ENCODE data around the gene ZCCHC7. TPM values are rescaled to one million over a fixed set of nuclear protein-coding genes. Genes with fewer than 3 reads are reported as not detected.

Gene ZCCHC7
- total and polyA plus RNA-seq, 9 of the 15 experiments (the other 6 are each of a cell fraction or from before 2014, with no cell fraction given) = 34.1 to 68.9 (median 48.8) TPM

DNA sequence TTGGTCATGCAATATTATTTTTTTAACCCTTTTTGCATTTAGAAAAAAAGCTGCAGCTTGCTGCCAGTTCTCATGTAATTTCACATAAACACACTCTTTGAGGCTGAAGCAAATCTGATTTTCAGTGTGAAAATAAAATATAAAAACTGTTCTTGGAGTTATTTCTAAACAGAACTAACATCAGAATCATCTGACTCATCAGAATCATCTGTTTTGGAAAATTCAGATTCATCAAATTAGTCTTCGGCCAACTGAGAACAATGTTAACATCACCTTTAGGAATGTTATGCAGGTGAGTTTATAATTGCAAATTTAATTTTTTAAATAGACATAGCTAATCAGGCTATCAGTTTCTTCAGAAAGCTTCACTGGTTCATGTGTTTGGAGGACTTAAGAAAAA lies 45.3 kb downstream of the ZCCHC7 start:
- 100% methylated on average over 1 of the region's 1 CpG for WGBS (ENCODE audit: insufficient coverage, low coverage, missing lambda C conversion rate)
- peaks cover 48% of the 10 kb centered on the region for H3K36me3 ChIP-seq (ENCODE audit: control insufficient read depth, insufficient read depth, low read length)
- H3K4me3 ChIP-seq = no peak overlapping the region
- no peak overlapping the region for H3K9ac ChIP-seq (ENCODE audit: insufficient read depth in 1 of 2, low read depth in 2 of 2, low read length in 2 of 2)
- H3K9me1 ChIP-seq (ENCODE audit: control insufficient read depth, insufficient read depth, low read length) = no peaks in the 10 kb centered on the region
- H3K27ac ChIP-seq (ENCODE audit: extremely low read depth, low read depth, low read length) = no peak overlapping the region
- H2AFZ ChIP-seq (ENCODE audit: low read depth, low read length) = no peak overlapping the region
- DNase-seq (ENCODE audit: extremely low read depth in 1 of 4, low spot score in 3 of 4) = no peak
- no peak for ATAC-seq
- no peaks in the 10 kb centered on the region for H3K9me3 ChIP-seq (replicated peaks; ENCODE audit: control insufficient read depth, insufficient read depth, low read depth, low read length)
- intact Hi-C loops (cut with micrococcal nuclease) (no loop called here), in situ Hi-C loops (cut with MboI) (no loop called here)
- H3K27me3 ChIP-seq (ENCODE audit: control insufficient read depth in 2 of 2, insufficient read depth in 2 of 2, low read length in 2 of 2) = no peaks in the 10 kb centered on the region
- BruUV-seq (replicated peaks) = no TSS peak
- TF ChIP-seq C11orf30 (IDR thresholded peaks at IDR 0.05; ENCODE audit: low read depth) (peak; percentile 49; the same call in 1 of the 2 replicates), MAFG (tag; conservative IDR thresholded peaks at IDR 0.05) (0 out of 2 replicates have a peak, but pooled peaks have one; percentile 25), ZNF316 (IDR thresholded peaks at IDR 0.05) (peak; percentile 72)
- TF ChIP-seq, protein P1, sequence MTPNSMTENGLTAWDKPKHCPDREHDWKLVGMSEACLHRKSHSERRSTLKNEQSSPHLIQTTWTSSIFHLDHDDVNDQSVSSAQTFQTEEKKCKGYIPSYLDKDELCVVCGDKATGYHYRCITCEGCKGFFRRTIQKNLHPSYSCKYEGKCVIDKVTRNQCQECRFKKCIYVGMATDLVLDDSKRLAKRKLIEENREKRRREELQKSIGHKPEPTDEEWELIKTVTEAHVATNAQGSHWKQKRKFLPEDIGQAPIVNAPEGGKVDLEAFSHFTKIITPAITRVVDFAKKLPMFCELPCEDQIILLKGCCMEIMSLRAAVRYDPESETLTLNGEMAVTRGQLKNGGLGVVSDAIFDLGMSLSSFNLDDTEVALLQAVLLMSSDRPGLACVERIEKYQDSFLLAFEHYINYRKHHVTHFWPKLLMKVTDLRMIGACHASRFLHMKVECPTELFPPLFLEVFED (CRISPR knock-in tag; conservative IDR thresholded peaks at IDR 0.05) = no peak
- FAIRE-seq = no peak
- H3K4me2 ChIP-seq (ENCODE audit: insufficient read depth, low read length) = no peak overlapping the region
- no peaks in the 10 kb centered on the region for H3K4me1 ChIP-seq (replicated peaks in 1 of 2; ENCODE audit: control insufficient read depth in 2 of 2, insufficient read depth in 2 of 2, low read length in 2 of 2)
- CTCF ChIA-PET (ENCODE audit: low intra/inter-chr PET ratio) = no interaction called here
- POLR2A ChIA-PET = interaction anchor here (1.2 to 1.4 kb wide), 2 partner anchors 9 to 14 kb away, joined by 3 to 4 read pairs; no protein-coding TSS in a partner anchor
- H3K79me2 ChIP-seq (ENCODE audit: control insufficient read depth, insufficient read depth, low read length) = peaks cover 48% of the 10 kb centered on the region
- no peaks in the 10 kb centered on the region for H4K20me1 ChIP-seq (replicated peaks; ENCODE audit: control insufficient read depth, insufficient read depth, low read length)

DNA sequence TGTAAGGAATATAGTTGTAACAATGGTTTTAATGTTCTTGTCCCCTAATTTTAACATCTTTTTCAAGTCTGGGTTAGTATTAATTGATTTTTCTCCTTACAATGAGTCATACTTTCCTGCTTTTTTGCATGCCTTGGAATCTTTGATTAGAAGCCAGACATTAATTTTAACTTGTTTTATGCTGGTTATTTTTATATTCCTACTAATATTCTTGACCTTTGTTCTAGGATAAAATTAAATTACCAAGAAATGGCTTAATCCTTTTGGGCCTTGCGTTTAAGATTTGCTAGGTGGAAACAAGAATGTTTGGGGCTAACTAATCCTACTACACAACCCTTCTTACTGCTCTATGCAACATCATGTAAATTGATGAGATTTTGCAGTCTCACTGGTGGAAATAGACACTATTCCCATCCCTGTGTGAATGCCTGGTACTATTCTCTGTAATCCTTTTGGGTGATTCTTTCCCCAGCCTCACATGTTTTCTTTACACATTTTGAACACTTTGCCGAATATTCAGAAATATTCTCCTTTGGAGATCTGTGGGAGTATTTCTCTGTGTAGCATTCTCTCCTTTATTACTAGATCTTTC lies 47.2 kb downstream of the ZCCHC7 start:
- peaks cover 67% of the 10 kb centered on the region for H3K79me2 ChIP-seq (ENCODE audit: control insufficient read depth, insufficient read depth, low read length)
- TF ChIP-seq NR2C1 (IDR thresholded peaks at IDR 0.05) (no peak), NR2C1 (tag; IDR thresholded peaks at IDR 0.05) (no peak)
- TF ChIP-seq, protein P2, sequence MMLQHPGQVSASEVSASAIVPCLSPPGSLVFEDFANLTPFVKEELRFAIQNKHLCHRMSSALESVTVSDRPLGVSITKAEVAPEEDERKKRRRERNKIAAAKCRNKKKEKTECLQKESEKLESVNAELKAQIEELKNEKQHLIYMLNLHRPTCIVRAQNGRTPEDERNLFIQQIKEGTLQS (IDR thresholded peaks at IDR 0.05) = peak; percentile 25; the same call in 1 of the 2 replicates
- TF ChIP-seq, protein P2 (CRISPR knock-in tag; conservative IDR thresholded peaks at IDR 0.05) = no peak
- no peaks in the 10 kb centered on the region for H4K20me1 ChIP-seq (replicated peaks; ENCODE audit: control insufficient read depth, insufficient read depth, low read length)
- WGBS (ENCODE audit: insufficient coverage, low coverage, missing lambda C conversion rate) = 90% methylated on average over 2 of the region's 2 CpGs
- DNase-seq (ENCODE audit: extremely low read depth in 1 of 4, low spot score in 3 of 4) (no peak), ATAC-seq (no peak), FAIRE-seq (no peak)
- H3K27ac ChIP-seq (ENCODE audit: extremely low read depth, low read depth, low read length) = no peak overlapping the region
- H3K9me3 ChIP-seq (replicated peaks; ENCODE audit: control insufficient read depth, insufficient read depth, low read depth, low read length) = no peaks in the 10 kb centered on the region
- H2AFZ ChIP-seq (ENCODE audit: low read depth, low read length) = no peak overlapping the region
- H3K4me3 ChIP-seq = no peak overlapping the region
- no peak overlapping the region for H3K9ac ChIP-seq (ENCODE audit: insufficient read depth in 1 of 2, low read depth in 2 of 2, low read length in 2 of 2)
- H3K4me2 ChIP-seq (ENCODE audit: insufficient read depth, low read length) = no peak overlapping the region
- H3K27me3 ChIP-seq (ENCODE audit: control insufficient read depth in 2 of 2, insufficient read depth in 2 of 2, low read length in 2 of 2) = no peaks in the 10 kb centered on the region
- CTCF ChIA-PET (ENCODE audit: low intra/inter-chr PET ratio) = no interaction called here
- BruUV-seq (replicated peaks) = no TSS peak
- POLR2A ChIA-PET = no interaction called here
- in situ Hi-C loops (cut with MboI) (no loop called here), intact Hi-C loops (cut with micrococcal nuclease) (no loop called here)
- H3K4me1 ChIP-seq (replicated peaks in 1 of 2; ENCODE audit: control insufficient read depth in 2 of 2, insufficient read depth in 2 of 2, low read length in 2 of 2) = no peaks in the 10 kb centered on the region
- H3K36me3 ChIP-seq (ENCODE audit: control insufficient read depth, insufficient read depth, low read length) = peaks cover 48% of the 10 kb centered on the region
- H3K9me1 ChIP-seq (ENCODE audit: control insufficient read depth, insufficient read depth, low read length) = no peaks in the 10 kb centered on the region
